B cell (primary cell): ENCODE data around the gene TAS2R60. TPM values are rescaled to one million over a fixed set of nuclear protein-coding genes. Genes with fewer than 3 reads are reported as not detected.
"Not testable (repeated sequence)": the region's sequence is repeated elsewhere in the genome, so short reads cannot be mapped to it uniquely, and the experiment has no call there.

Experiments used
- ATAC-seq: fragments of 200-7000 bp; cut with Tn5 transposase; one replicate; pipeline ENCODE4 v1.10.0; 2021; ENCODE audit warnings: low read depth, mild to moderate bottlenecking, moderate number of reproducible peaks, moderate library complexity
- CTCF ChIA-PET: fragments of 350-600 bp; sonication (Branson Sonifier 250); formaldehyde crosslinking; loops from one replicate; lab custom pipeline; 2021; ENCODE audit warnings: antibody characterized with exemption, inconsistent platforms; lab: Charles Lee
- POLR2A ChIA-PET: fragments of 350-600 bp; sonication (Branson Sonifier 250); formaldehyde crosslinking; loops from one replicate; lab custom pipeline; 2021; ENCODE audit warnings: antibody characterized with exemption; lab: Charles Lee
- DNase-seq: peaks from one replicate; pipeline ENCODE4 v3.0.0; 2013
- H2AFZ ChIP-seq: 2 replicates; pipeline ENCODE4 v1.6.1; 2012; ENCODE audit warnings: mild to moderate bottlenecking, low read depth, low read length; ENCODE audit not compliant: insufficient read depth, poor library complexity, severe bottlenecking
- H3K27ac ChIP-seq, 2 donors: 1 replicate in 1 of 2; 2 replicates in 1 of 2; pipeline ENCODE4 v1.5.1; 2012 to 2013; ENCODE audit warnings: low read length in 2 of 2, mild to moderate bottlenecking in 2 of 2, moderate library complexity in 1 of 2
- H3K27me3 ChIP-seq, 4 experiments: fragments of 200-600 bp in 1 of 4; sonication (generic) in 1 of 4; replicated peaks in 1 of 4; 1 replicate in 2 of 4; 2 replicates in 2 of 4; pipeline versions ENCODE4 v1.6.1 to v1.7.0; 2013 to 2016; ENCODE audit warnings: low read length in 3 of 4, mild to moderate bottlenecking in 2 of 4, mixed read lengths in 1 of 4, moderate library complexity in 1 of 4; ENCODE audit not compliant: insufficient read depth in 4 of 4, control insufficient read depth in 3 of 4; ENCODE audit errors: control extremely low read depth in 1 of 4
- H3K36me3 ChIP-seq, 2 experiments: replicated peaks in 1 of 2; 1 replicate in 1 of 2; 2 replicates in 1 of 2; pipeline versions ENCODE4 v1.6.1 to v1.7.1; 2013; ENCODE audit warnings: low read length in 1 of 2; ENCODE audit not compliant: insufficient read depth in 2 of 2, control insufficient read depth in 1 of 2; ENCODE audit errors: control extremely low read depth in 1 of 2, extremely low read depth in 1 of 2
- H3K4me1 ChIP-seq, 2 donors: fragments of 200-600 bp in 1 of 2; sonication (generic) in 1 of 2; 1 replicate in 1 of 2; 2 replicates in 1 of 2; pipeline versions ENCODE4 v1.5.1 to v1.6.1; 2013 to 2017; ENCODE audit warnings: low read length in 2 of 2; ENCODE audit not compliant: control insufficient read depth in 2 of 2, insufficient read depth in 2 of 2
- H3K4me2 ChIP-seq: replicated peaks from 2 replicates; pipeline ENCODE3; 2012; ENCODE audit warnings: mild to moderate bottlenecking, low read depth, low read length; ENCODE audit not compliant: poor library complexity, severe bottlenecking
- H3K4me3 ChIP-seq, 5 experiments: fragments of 200-600 bp in 1 of 5; sonication (generic) in 1 of 5; 1 replicate in 3 of 5; 2 replicates in 2 of 5; pipeline versions ENCODE4 v1.5.1 to v1.7.0; 2011 to 2016; ENCODE audit warnings: low read length in 4 of 5, mild to moderate bottlenecking in 4 of 5, low read depth in 2 of 5, control low read depth in 1 of 5, moderate library complexity in 1 of 5; ENCODE audit not compliant: insufficient read depth in 1 of 5; ENCODE audit errors: control extremely low read depth in 1 of 5, extremely low read depth in 1 of 5
- H3K79me2 ChIP-seq: fragments of 200-600 bp; sonication (generic); one replicate; pipeline ENCODE4 v1.6.0; 2016; ENCODE audit warnings: low read length; ENCODE audit not compliant: control insufficient read depth, insufficient read depth
- H3K9ac ChIP-seq: fragments of 200-600 bp; sonication (generic); 2 replicates; pipeline ENCODE4 v1.6.1; 2017; ENCODE audit warnings: mild to moderate bottlenecking, low read length, moderate library complexity
- H3K9me3 ChIP-seq, 3 donors: one replicate each; pipeline versions ENCODE4 v1.6.1 to v1.7.1; 2013; ENCODE audit warnings: low read length in 2 of 3; ENCODE audit not compliant: control insufficient read depth in 2 of 3, insufficient read depth in 1 of 3; ENCODE audit errors: control extremely low read depth in 1 of 3
- H4K20me1 ChIP-seq: 2 replicates; pipeline ENCODE4 v1.6.0; 2012; ENCODE audit warnings: mild to moderate bottlenecking, low read length; ENCODE audit not compliant: insufficient read depth, control insufficient read depth, poor library complexity, severe bottlenecking
- H3K27ac Mint-ChIP-seq: one replicate; pipeline ENCODE4 v1.8.0; 2021; ENCODE audit warnings: mixed read lengths
- H3K27me3 Mint-ChIP-seq: one replicate; pipeline ENCODE4 v1.8.0; 2021; ENCODE audit warnings: mixed read lengths
- H3K4me1 Mint-ChIP-seq: one replicate; pipeline ENCODE4 v1.8.0; 2021; ENCODE audit warnings: mixed read lengths
- H3K4me3 Mint-ChIP-seq: one replicate; pipeline ENCODE4 v1.8.0; 2021; ENCODE audit warnings: mixed read lengths
- H3K9me3 Mint-ChIP-seq: one replicate; pipeline ENCODE4 v1.8.0; 2022; ENCODE audit warnings: mixed read lengths; ENCODE audit not compliant: insufficient read depth
- EZH2 ChIP-seq: IDR thresholded peaks from 2 replicates; pipeline ENCODE4 v1.6.1; 2012; ENCODE audit warnings: borderline replicate concordance, low read depth, mild to moderate bottlenecking, moderate library complexity, low read length; ENCODE audit not compliant: insufficient read depth, poor library complexity, severe bottlenecking
- WGBS: methylation state at CpG from one replicate; pipeline ENCODE4 v1.1.5; 2013; ENCODE audit warnings: missing lambda C conversion rate; ENCODE audit not compliant: insufficient coverage; 5-methylcytosine and 5-hydroxymethylcytosine counted together
- intact Hi-C: fragments of 100-400 bp; cut with micrococcal nuclease; formaldehyde crosslinking; loops from one replicate; pipeline ENCODE4 v1.10.0; 2022
- polyA plus RNA-seq: library from polyadenylated mRNA; depleted of rRNA; stranded (reverse); fragments of >200 nt; gene quantifications from 2 replicates; pipeline ENCODE4 v1.2.3, GENCODE V29; 2012
- total RNA-seq, 2 donors: library from RNA; stranded (reverse); fragments of 120-200 nt in 1 of 2; gene quantifications; 1 replicate in 1 of 2; 2 replicates in 1 of 2; pipeline versions ENCODE4 v1.2.3 to v1.2.4, GENCODE V29; 2013 to 2022
- TF ChIP-seq, protein P1 (sequence below): fragments of 200-600 bp; IDR thresholded peaks from one replicate; pipeline ENCODE4 v1.8.0; 2022; ENCODE audit warnings: antibody characterized with exemption, mild to moderate bottlenecking

The TAS2R60 gene
- total and polyA plus RNA-seq, 2 donors (not counting 1 experiment from before 2014, with no cell fraction given), result not detected

GRCh38 chr7:143419880-143420279 is 23.4 kb upstream of the TAS2R60 start:
- Histone ChIP-seq H3K27ac (no peak overlapping the region), H4K20me1 (no peaks in the 10 kb centered on the region), H3K27me3 (peaks cover 0 to 14% (median 9%) of the 10 kb centered on the region in 4 experiments), H2AFZ (no peak overlapping the region), H3K9me3 (no peaks in the 10 kb centered on the region), H3K36me3 (no peaks in the 10 kb centered on the region), H3K4me3 (no peak overlapping the region), H3K4me2 (no peak overlapping the region), H3K79me2 (no peaks in the 10 kb centered on the region), H3K4me1 (no peaks in the 10 kb centered on the region), H3K9ac (no peak overlapping the region)
- ATAC-seq (no peak), DNase-seq (no peak)
- intact Hi-C loops, result loop anchor here (10.0 kb wide), 1 partner anchor 55 kb away; the partner anchor contains the start of gene FAM131B
- ChIA-PET CTCF (interaction anchor here (1.2 kb wide), 1 partner anchor 179 kb away, joined by 4 read pairs; no protein-coding TSS in a partner anchor), POLR2A (no interaction called here)
- H3K4me3 Mint-ChIP-seq, result no peak overlapping the region
- H3K9me3 Mint-ChIP-seq, result no peaks in the 10 kb centered on the region
- no peak overlapping the region for H3K27ac Mint-ChIP-seq
- 93% methylated on average over 3 of the region's 4 CpGs for WGBS
- H3K4me1 Mint-ChIP-seq, result no peaks in the 10 kb centered on the region
- peaks cover 31% of the 10 kb centered on the region for H3K27me3 Mint-ChIP-seq
- TF ChIP-seq, protein P1, sequence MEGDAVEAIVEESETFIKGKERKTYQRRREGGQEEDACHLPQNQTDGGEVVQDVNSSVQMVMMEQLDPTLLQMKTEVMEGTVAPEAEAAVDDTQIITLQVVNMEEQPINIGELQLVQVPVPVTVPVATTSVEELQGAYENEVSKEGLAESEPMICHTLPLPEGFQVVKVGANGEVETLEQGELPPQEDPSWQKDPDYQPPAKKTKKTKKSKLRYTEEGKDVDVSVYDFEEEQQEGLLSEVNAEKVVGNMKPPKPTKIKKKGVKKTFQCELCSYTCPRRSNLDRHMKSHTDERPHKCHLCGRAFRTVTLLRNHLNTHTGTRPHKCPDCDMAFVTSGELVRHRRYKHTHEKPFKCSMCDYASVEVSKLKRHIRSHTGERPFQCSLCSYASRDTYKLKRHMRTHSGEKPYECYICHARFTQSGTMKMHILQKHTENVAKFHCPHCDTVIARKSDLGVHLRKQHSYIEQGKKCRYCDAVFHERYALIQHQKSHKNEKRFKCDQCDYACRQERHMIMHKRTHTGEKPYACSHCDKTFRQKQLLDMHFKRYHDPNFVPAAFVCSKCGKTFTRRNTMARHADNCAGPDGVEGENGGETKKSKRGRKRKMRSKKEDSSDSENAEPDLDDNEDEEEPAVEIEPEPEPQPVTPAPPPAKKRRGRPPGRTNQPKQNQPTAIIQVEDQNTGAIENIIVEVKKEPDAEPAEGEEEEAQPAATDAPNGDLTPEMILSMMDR, result no peak
- TF ChIP-seq EZH2, result no peak

DNA sequence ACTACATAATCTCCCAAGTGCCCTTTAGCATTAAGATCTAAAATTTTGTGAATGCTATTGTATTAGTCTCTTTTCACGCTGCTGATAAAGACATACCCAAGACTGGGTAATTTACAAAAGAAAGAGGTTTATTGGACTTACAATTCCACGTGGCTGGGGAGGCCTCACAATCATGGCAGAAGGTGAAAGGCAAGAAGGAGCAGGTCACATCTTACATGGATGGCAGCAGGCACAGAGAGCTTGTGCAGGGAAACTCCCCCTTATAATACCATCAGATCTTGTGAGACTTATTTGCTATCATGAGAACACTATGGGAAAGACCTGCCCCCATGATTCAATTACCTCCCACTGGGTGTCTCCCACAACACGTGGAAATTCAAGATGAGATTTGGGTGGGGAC is 22.6 kb upstream of the TAS2R60 start:
- H3K27ac ChIP-seq, H3K79me2 ChIP-seq, H3K4me1 ChIP-seq, H2AFZ ChIP-seq, H3K4me3 ChIP-seq, H3K9me3 Mint-ChIP-seq, H3K36me3 ChIP-seq, intact Hi-C loops, ATAC-seq, H3K27ac Mint-ChIP-seq, H3K9ac ChIP-seq, POLR2A ChIA-PET, H3K9me3 ChIP-seq, H4K20me1 ChIP-seq, H3K4me2 ChIP-seq, H3K4me3 Mint-ChIP-seq, H3K4me1 Mint-ChIP-seq, DNase-seq: not testable (repeated sequence)
- H3K27me3 ChIP-seq, result peaks cover 0 to 13% (median 6%) of the 10 kb centered on the region in 4 experiments
- CTCF ChIA-PET, result interaction anchor here (0.6 to 1.2 kb wide), 2 partner anchors 30 to 180 kb away, joined by 3 to 4 read pairs; no protein-coding TSS in a partner anchor
- WGBS, result 43% methylated on average over 1 of the region's 3 CpGs
- H3K27me3 Mint-ChIP-seq, result peaks cover 25% of the 10 kb centered on the region
